NCI-H2196 (cell line): ENCODE results near the gene SEZ6.
A peak's percentile ranks its signal among the peaks of the same experiment; 100 is the strongest.

Experiments
- DNase-seq: peaks from one replicate; lab custom pipeline; 2025; ENCODE audit not compliant: unreplicated experiment; lab: John Stamatoyannopoulos, UW

Gene SEZ6

DNA sequence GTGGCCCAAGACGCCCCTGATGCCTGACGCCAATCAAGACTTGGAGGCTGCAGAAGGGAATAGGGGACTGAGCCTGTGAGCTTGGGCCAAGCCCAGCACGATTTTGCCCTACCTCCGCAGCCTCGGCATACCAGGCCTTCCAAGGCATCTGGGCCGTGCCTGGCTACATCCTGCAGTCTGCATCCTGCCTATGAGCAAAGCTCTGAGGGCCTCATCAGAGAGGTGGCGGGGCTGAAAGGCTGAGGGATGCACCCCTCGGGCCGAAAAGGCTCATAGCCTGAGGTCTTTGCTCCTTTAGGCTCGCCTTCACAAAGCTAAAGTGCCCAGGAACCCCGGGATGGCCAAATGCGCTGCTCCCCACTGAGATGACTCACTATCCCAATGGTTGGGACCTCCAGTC is 2.5 kb downstream of the SEZ6 start:
- DNase-seq, result no peak

DNA sequence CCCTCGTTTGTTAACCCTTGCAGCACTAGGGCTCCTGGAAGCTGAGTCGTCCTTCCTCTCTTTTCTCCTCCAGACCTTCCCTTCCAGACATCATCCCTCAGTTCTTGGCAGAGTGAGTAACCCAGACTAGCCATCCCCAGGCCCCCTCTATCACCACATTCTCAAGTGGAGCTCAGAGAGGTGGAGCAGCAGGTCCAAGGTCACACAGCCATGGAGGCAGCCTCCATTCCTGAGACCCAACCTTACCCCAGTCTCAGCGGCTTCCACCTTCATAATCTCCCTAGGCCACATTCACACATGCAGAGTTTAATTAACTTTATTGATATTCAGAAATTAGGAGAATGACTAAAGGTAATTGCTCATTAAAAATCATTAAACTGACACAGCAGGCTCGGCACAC is 3.0 kb downstream of the SEZ6 start:
- DNase-seq, result no peak

DNA sequence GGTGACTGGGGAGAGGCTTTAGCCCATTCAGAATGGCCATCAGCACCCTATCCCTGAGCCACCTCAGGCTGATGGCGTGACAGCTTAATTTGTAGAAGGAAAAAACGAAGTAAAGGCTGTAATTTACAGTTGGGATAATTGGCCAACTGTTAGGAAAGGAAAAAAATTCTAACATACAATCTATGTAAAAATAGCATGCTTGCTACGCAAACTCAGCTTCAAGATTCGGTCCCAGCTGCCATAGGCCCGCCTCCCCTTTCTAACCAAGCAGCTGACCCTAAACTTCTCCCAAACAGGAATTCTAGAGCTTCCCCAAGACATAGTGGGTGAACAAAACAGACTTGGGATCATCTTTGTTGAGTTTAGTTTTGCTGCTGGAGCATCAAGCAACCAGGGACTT is 4.9 kb downstream of the SEZ6 start:
- no peak for DNase-seq

DNA sequence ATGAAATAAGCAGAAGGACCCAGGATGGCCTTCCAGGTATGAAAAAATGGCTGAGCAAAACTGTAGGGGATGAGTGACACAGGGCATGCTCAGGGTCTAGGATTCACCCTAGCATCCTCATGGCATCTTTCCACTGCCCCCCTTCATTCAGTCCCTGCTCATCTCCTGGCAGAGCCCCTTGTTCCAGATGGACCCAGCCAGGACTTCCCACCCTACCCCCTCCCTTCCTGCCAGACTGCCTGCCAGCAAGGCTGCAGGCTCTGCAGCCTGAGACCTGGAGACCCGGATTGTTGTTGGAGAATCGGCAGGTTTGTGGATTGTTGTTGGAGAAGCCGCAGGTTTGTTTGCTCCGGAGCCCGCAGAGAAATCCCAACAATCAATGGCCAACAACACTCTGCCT is 6.6 kb downstream of the SEZ6 start:
- no peak for DNase-seq

DNA sequence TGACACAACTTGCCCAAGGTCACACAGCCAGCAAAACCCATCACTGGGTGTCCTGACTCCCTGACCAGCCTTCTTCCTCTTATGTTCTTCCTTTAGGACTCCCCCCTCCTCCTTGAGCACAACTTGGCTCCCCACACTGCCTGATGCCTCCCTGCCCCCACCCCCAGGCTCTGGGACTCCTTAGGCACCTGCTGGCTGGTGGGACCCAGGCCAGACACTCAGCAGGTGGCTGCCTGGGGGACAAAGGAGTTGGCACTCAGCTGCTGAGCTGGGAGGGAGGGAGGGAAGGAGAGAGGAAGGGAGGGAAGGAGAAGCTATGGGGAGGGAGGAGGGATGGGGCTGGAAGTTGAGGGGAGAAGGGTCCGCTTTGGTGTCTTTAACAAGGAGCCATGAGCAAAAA is 8.0 kb downstream of the SEZ6 start:
- DNase-seq, result peak; percentile 74

DNA sequence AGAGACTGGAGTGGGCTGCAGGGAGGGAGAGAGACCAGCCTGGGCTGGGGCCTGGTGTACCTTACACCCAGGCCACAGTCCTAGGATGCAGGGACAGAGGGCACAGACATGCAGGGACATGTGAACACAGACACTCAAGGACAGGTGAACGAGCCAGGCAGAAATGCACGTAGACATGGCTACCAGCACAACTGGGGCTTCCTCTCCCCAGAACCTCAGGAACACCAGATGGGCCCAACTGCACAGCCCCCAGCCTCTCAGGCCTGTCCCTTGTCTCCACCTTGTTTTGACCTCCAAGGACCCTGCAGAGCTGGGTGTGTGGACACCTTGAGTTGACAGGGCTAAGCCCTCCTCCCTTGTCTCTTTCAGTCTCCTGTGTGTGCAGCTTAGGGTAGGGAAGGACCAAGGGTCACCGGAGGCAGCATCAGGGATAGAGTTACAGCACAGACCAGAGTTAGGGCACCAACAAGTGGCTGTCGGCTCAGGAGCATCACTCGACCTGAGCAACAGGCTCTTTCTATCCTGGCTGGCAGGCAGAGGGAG is 9.2 kb downstream of the SEZ6 start:
- DNase-seq, result no peak

DNA sequence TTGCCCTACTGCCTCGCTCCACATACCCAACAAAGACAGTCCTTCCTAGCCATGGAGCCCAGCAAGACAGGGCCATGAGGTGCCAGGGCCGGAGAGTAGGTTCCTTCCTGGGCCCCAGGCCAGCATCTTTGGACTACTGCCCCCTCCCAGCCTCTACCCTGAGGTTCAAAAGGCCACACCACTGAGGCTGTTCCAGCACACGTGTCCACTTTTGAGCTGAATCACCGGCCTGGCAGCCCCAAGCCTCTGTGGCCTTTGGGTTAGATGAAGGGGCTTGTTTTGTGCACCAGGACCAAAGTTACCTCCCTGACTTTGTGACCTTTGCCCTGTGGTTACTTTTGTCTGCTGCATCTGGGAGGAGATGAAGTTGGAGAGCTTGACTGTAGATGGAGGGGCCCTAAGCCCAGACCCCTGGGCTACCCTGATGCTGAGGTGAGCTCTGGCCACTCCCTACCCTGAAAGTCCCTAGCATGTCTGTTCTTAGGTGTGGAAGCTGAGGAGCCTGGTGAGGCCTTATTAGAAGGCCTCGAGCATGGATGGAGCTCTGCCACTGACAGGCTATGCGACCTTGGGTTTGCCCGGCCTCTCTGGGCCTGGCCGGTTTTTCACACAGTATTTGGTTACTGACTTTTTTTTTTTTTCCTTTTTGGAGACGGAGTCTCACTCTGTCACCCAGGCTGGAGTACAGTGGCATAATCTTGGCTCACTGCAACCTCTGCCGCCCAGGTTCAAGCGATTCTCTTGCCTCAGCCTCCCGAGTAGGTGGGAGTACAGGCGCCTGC is 12.0 kb downstream of the SEZ6 start:
- no peak for DNase-seq

DNA sequence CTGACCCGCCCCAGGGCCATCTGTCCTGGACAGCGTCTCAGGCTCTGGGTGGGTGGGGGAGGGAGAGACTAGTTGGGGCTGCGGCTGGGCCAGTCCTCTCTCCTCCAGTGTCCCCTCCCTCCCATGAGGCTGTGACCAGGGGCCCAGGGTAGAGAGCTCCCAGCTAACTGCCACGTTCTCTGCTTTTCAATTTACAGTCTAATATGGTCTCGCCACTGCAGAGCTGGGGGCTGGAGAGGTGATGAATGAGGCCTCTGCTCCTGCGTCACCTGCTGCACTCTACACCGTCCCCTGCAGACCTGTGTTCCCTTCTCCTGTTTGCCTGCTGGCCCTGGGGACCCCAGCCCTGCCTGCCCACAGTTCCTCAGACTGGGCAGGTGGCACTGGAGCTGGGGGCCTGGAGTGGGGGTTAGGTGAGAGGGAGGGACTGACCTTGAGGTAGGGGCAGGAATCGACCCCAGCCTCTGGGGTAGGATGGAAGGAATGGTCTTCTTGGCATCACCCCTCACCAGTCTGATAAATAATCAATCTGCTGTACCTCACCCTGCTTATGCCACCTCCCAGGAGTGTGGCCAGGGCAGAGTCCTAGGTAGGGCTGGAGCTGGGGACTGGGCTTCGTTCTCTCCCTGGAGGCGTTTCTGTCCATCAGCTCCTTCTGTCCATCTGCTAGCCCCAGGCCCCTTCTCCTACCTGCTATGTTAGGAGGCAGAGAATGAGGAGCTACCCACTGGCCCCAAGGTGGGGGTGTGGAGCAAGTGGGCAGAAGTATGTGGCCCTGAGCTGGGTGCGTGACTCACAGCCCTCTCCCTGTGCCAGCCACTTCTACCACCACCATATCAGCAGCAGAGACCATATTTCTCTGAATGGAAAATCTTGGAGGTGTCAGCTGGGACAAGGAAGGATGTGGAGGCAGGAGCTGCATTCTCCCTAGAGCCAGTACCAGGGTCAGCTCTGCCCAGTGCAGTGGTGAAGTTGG is 12.9 kb downstream of the SEZ6 start:
- no peak for DNase-seq

DNA sequence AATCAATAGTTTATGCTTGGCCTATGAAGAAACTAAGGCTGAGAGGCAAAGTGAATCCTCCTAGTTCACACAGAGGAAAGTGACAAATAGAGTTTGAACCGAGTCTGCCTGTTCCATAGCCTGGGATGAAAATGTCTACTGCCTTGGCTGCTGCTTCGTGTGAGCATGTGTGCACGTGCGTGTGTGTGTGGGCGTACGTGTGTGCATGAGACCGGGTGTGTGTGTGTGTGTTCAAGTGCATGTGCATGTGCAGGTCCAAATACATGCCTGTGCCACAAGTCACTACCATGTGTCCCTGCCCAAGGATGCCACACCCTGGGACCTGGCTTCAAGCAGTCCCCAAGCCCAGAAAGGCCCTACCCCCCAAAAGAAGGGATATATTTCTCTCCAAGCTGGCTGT is 13.6 kb downstream of the SEZ6 start:
- DNase-seq, result no peak

DNA sequence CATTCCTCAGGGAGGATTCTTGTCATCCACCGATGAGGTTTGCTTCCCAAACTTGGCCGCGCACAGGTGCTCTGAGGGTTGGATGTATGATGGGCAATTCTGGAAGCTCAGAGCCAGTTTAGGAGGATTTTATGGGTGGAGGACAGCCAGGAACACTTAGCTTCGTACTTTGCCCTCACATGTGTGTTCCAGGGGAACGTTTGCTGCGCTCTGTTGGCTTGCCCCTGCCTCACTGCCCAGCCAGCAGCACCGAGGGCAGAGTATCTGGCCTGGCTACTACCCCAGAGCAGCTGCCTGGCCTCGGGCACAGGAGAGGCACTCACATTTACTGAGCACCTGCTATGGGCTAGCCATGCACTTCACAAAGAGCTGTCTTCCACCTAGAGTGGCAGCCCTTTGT is 14.1 kb downstream of the SEZ6 start:
- no peak for DNase-seq

DNA sequence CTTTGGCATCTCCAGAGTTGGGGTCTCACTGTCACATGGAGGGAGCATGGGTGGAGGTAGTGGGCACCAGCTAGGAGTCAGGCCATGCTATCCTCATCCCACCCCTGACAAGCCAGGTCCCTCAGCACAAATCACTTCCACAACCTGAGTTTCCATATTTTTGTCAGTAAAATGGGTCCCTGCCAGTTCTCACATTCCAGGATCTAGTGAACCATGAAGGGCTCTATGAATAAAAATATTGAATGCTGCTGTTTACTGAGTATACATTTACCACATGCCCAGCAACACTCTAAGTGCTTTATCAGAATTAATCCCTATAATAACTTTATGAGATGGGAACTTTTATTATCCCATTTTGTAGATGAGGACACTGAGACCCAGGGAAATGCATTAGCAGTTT is 16.8 kb downstream of the SEZ6 start:
- DNase-seq, result no peak

DNA sequence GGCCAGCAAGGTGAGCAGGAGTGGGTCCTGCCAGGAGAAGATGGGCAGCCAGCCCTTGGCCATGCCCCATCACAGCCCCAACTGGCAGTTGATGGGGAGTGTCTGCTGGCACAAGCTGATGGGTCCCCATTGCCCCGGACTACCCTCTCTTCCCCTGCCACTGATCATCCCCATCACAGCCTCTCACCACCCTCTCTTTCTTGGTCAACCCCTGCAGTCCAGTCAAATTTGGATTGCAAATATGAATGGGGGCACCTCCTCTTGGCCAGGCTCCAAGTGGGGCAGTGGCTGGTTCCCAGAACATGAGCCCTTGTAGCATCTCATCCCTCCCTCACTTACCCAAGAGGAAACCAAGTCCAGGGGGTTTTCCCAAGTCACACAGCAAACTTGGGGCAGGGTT is 17.4 kb downstream of the SEZ6 start:
- no peak for DNase-seq

DNA sequence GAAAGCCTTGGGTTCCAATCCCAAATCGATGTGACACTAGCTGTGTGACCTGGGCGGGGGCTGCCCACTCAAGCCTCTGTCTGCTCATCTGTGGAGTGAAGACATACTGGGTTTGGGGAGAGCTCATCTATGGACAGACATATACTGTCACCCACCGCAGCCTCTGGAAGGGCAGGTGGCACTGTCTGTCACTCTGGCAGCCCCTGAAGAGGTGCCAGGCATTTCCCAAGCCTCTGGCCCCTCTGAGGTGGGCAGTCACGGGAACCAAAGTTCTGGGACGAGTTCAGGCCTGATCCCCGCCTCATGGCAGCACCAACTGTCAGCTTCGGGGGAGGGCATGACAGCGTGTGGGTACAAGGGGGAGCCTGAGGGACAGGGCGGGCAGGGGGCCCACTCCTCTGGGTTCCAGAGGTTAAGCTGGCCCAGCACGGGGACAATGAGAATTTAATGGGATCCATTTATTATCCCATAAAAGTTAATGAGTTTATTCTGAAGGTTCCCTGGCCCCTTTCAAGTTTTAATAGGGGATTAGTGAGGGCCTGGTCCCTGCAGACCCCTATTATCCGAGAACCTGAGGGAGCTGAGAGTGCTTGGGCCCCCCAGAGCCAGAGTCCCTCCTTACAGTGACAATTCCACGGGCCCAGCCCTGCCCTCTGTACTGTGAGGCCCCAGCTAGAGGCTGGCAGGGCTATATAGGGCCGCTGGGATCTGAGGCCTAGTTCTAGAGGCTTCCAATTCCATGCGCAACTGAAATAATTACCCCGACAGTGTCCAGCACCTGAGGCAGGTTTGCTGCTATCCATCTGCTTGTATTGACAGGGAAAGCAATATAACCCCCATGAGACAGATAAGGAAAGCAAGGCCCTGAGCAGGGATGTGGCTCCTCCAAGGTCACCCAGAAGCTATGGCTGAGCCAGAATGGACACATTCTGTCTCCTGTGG is 18.8 kb downstream of the SEZ6 start:
- DNase-seq, result no peak

DNA sequence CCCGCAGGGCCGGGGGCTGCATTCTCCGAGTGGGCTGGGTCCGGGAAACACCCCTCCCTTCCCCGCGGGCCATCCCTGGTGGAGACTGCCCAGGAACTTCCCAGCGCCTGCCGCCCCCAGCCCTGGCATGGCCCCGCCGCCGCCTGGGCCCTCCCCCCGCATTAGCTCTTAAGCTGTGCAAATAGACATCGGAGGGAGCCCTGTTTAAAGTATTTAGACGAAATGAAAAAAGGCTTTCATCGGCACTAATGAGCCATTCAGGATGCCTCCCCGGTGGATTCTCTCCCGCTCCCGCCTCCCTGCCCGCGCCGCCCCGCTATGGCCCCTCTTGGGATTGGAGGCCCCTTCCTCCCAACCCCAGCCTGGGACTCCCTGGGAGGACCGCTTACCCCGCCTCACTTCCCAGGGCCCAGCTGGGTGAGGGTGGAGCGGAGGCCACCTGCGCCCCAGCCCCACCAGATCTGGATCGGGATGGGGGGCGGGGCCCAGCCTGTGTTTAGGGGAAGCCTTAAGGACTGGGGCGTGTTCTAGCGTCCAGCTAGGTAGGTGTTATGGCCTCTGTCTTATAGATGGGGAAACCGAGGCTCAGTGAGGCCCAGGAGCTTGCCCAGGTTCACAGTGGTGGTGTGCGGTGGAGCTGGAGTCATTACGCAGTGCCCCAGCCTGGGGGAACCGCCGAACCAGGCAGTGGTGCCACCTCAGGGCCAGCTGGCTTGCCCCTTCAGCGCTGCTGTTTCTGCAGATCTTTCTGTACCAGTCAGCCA is 19.7 kb downstream of the SEZ6 start:
- no peak for DNase-seq

DNA sequence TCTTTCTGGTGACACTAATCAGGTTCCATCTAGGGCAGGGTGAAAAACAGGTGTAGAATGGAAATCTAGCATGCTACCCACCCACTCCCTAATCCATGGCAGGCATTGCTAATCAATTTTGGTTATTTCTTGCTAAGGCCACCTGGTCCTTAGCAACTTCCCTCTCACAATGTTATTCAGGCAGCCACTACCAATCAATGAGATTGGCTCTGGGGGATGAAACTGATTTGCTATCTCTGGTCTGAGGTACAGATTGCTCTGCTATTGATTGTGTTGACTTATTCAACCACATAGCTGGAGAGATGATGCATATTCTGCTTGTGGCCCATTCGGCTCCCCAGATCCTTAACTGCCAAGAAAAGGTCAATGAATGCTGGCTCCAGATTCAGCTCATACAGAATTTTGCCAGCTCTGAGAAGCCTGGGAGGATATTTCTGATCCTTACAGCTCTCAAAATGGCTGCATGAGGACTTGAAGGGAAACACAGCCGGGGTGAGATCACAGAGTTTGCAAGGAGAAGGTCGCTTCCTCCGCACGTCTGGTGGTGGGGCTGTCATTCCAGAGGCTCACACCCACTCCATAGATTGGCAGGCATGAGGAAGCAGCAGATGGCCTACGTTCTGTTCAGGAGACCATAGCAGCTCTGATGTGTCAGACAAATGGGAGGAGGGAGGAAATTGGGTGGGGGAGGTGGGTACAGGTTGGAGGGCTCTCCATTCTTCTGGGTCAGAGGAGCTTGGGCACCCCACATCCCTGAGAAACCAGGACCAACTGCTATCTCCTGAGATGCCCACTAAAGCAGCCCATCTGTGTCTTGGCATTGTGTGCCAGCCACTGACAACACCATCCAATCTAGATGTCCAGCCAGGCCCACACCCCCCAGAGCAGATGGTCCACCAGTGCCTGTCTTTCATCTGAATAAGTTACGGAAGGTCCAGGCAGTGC is 22.3 kb downstream of the SEZ6 start:
- no peak for DNase-seq

DNA sequence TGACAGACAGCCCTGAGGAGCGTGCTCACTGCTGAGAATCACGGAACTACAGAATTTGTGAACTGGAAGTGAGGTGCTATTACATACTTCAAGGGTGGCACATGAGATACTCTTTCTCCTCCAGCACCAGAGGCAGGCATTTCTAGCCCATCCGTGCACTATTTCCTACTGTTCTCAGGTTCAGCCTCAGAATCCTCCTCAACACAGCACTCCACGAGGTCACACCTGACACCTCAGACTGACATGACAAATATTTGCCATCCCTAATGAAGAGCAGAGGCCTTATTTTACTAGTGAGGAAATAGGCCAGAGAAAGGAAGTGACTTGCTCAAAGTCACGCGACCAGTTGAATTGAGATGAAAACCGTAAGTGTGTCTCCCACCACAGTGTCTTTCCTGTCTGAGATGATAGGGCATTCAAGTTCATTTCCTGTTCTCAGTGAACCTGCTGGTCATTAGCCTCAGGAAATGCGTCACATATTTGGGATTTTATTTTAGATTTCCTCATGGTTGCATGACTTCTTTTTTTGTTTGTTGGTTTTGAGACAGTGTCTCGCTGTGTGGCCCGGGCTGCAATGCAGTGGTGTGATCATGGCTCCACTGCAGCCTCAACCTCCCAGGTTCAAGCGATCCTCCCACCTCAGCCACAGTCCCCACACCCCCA is 23.6 kb downstream of the SEZ6 start:
- no peak for DNase-seq

DNA sequence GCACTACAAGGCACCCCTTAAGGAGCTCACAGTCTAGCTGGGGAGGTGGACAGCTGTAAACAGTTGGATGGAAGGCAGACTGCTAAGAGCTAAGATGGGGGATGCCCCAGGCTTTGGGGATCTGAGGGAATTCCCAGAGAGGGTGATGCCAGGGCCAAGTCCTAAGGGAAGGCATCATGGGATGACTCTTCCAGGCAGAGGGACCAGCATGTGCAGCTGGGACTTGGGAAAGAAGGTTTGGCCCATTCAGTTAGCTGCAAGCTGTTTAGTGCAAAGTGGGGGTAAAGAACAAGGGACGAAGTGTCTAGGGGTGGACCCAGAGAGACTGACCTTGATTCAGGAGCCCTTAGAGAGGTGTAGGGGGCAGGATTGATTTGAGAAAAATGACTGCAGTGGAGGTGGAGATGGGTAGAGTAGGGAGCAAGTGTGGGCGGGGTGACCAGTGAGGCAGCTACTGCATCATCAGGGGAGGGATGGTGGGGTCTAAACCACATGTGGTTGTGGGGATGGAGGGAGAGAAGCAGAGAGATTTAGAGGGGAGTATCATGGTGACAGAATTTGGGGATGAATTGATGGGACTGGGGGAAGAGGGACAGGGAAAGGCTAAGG is 27.4 kb downstream of the SEZ6 start:
- DNase-seq, result no peak
